GM18505 (cell line): ENCODE measurements around the gene MCTP1.

ENCODE experiments used
- ATAC-seq: cut with Tn5 transposase; IDR thresholded peaks from one replicate; pipeline ENCODE4 v1.9.1; 2021; ENCODE audit not compliant: unreplicated experiment
- POLR2A ChIP-seq: IDR thresholded peaks from 4 replicates; pipeline ENCODE4 v1.6.1; 2011; ENCODE audit warnings: borderline replicate concordance; ENCODE audit not compliant: insufficient read depth, insufficient read length; ENCODE audit errors: extremely low read depth

The MCTP1 gene

GRCh38 chr5:95110118-95110517 is 174.8 kb downstream of the MCTP1 start:
- no peak for ATAC-seq
- TF ChIP-seq POLR2A, result no peak

DNA sequence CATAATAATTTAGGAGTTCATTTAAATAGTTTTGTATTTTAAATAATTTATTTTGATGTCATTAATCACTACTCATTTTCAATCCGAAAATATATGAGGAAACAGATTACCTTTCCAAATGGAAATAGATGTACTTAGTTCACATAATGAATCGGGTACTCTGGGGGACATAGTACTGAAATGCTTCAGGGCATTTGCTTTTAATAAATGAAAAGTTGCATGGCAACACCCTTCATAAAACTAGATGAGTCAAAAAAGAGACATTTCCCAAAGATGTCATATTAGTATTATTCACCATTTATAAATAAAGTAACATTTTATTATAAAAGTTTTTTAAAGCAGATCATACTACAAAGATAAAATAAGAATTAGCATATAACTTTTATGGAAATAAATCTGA is 177.8 kb downstream of the MCTP1 start:
- TF ChIP-seq POLR2A, result no peak
- ATAC-seq, result no peak

GRCh38 chr5:95105638-95106037 is 179.3 kb downstream of the MCTP1 start:
- no peak for TF ChIP-seq POLR2A
- no peak for ATAC-seq

DNA sequence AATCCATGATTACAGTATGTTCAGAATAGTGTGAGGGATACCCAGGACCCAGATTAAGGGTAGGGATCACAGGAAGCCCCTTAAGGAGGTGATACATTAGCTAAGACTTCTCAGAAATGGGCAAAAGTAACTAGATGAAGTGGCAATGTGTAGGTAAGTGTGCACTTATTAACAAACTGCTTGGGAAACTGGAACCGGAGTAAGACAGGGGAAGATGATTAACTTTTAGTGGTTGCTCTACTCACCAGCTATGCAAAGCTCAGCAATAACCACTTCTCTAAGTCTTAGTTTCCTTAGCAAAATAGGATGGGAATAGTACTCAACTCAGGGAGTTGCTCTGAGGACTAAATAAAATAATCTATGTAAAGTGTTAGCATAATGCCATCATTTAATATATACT is 182.2 kb downstream of the MCTP1 start:
- TF ChIP-seq POLR2A, result no peak
- peak; percentile 88 for ATAC-seq

GRCh38 chr5:95102080-95102479 is 182.8 kb downstream of the MCTP1 start:
- no peak for TF ChIP-seq POLR2A
- no peak for ATAC-seq

GRCh38 chr5:95100551-95100950 is 184.3 kb downstream of the MCTP1 start:
- no peak for ATAC-seq
- TF ChIP-seq POLR2A, result no peak

- TF ChIP-seq POLR2A, result no peak
- no peak for ATAC-seq
Observed at GRCh38 chr5:95098012-95098411, 186.9 kb downstream of the MCTP1 start.

- no peak for ATAC-seq
- no peak for TF ChIP-seq POLR2A
Observed at GRCh38 chr5:95093211-95093610, 191.7 kb downstream of the MCTP1 start.

GRCh38 chr5:95090774-95091173 is 194.1 kb downstream of the MCTP1 start:
- TF ChIP-seq POLR2A, result no peak
- no peak for ATAC-seq

GRCh38 chr5:95087816-95088317 is 197.0 kb downstream of the MCTP1 start:
- peak; percentile 28 for TF ChIP-seq POLR2A
- ATAC-seq, result peak; percentile 73

DNA sequence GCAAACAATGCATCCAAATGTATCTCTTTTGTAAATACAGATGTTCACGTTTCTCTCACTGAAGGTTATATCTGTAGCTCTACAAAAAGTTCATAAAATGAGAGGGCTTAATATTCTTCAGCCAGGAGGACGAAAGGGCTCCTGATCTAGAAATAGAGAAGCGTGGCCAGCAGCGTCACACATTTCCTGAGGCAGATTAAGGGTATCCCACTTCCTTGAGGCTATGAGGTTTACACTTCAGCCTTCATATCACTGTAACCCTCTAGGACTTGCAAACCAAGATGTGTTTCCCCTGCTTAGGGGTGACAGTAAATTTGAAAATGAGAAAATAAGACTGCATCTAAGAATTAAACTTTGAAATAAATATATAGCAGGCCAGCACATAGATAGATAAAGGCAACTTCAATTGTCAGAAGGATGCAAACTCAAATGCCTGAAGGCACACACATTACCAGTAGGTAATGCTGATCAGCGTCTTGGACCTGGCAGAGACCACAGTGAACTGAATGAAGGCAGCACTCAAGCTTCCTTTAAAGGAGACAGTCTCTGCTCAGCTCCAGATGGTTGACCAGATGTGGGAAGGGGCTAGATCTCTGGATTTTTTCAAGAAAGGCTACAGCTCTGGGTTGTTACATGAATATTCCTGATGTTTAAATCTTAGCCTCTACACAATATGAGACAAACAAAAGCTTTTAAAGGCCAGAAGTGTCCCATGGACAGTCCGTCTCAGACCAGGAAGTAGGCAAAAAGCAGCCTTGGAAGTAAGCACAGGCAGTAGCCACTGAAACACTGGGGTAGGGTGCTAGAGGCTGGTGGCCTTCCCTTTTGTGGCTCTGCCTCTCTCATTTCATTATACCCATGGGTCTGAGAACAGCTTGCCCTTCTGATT is 197.7 kb downstream of the MCTP1 start:
- peak; percentile 35 for ATAC-seq
- no peak for TF ChIP-seq POLR2A

- no peak for TF ChIP-seq POLR2A
- ATAC-seq, result no peak
Observed at GRCh38 chr5:95084757-95085156, 200.1 kb downstream of the MCTP1 start.

DNA sequence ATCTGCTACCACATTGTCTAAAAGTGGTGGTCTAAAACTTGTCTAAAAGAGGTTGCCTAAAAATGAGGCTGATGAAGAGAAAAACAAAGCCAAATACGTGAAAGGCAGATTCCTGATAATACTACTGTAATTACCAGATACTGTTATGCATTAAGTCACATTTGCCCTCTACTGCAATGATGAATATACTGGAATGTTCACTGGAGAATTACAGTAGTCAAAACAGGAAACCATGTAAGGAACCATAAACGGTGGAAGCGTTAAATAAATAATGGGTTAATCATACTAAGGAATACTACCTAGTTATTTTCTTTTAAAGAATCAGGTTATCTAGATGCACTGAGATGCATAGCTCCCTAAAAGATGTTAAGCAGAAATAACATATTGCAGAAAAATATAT is 201.3 kb downstream of the MCTP1 start:
- no peak for ATAC-seq

GRCh38 chr5:95081982-95082381 is 202.9 kb downstream of the MCTP1 start:
- peak; percentile 7 for ATAC-seq
- TF ChIP-seq POLR2A, result no peak

More for the DNA sequence above, 201.3 kb downstream of the MCTP1 start:
- no peak for TF ChIP-seq POLR2A
